ENCODE measurements around the gene DCBLD2.
"Not testable (repeated sequence)": the region's sequence is repeated elsewhere in the genome, so short reads cannot be mapped to it uniquely, and the experiment has no call there.

The DCBLD2 gene

DNA sequence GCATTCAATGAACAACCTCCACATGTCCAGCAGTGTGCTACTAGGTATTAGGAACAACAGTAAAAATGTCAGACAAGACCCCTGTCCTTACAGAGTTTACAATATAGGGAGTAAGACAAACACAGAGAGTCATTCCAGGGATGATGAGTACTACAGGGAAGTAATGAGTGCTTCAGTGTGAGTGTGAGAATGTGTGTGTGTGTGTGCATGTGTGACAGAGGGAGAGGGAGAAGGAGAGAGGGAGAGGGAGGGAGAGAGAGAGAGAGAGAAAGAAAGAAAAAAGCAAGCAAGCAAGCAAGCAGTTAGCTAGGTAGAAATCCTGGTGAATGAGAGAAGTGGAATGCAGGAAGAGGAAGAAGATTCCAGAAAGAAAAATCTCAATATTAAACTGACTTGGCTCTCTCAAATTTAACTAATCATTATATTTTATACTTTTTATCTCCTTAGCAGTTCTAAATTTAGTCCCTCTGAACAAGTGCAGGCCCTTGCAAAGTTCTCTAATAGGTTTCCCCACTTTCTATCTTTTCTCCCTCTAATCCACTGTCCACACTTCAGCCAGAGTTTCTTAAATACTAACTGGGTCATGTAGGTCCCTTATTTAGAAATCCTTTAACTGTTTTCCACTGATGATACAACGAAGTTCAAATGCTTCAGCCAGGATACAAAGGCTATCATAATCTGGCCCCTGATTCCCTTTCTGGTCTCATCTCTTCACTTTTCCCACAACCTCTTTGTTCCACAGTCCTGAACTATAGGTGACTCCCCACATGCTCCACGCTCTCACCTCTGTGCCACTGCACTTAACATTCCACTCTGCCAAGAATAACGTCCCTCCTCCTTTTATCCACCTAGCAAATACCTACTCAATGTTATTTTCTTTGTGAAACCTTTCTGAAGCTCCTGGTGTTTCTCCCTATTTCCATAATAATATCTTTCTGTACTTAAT, 10.3 kb downstream of the DCBLD2 start:
- no peak for DNase-seq

DNA sequence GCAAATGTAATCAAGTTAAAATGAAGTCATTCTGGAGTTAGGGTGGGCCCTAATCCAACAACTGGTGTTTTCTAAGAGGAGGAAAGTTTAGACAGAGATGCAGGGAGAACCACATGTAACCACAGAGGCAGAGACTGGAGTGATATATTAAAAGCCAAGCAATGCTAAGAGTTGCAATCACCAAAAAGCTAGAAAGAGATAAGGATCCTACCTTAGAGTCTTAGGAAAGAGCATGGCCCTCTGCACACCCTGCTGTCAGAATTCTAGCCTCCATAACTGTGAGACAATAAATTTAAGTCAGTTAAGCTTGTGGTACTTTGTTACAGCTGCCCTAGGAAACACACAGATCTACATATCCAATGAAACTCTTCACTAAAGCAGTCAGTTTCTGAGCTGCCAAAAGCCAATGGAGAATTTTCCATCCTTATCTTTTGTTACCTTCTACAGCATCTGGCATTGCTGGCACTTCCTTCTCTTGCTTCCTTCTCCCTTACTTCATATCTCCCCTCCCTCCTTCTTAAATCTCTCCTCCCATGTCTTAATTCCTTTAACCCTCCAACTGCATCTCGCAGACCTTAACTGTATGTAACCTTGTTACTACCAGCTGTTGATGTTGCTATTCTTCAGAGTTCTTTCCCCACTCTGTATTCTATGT, 11.2 kb downstream of the DCBLD2 start:
- no peak for DNase-seq

DNA sequence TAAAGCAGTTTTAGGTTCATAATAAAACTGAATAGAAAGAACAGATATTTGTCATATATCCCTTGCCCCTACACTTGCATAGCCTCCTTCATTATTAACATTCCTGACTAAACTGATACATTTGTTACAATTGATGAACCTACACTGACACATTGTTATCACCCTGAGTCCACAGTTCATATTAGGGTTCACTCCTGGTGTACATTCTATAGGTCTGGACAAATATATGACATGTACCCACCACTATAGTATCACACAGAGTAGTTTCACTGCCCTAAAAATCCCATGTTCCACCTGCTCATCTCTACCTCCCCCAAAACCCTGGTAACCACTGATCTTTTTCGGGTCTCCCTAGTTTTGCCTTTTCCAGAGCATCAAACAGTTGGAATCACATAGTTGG, 13.8 kb downstream of the DCBLD2 start:
- no peak for DNase-seq

DNA sequence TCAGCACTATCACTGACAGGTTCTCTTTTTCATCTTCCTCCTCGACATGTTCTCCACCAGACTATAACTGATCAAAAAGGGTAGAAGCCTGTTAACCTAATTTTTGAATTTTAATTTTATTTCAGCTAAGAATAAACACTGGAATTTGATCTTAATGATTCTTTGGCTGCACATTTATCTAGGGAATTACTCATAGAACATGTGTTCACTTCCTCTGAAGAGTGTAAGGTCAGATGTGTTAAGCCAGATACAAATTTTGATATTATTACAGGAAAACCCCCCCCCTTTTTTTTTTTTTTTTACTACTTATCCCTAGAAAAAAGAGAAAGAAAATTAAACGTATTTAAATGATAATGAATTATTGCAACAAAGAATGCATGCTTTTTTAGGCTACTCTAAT, 15.0 kb downstream of the DCBLD2 start:
- no peak for DNase-seq

DNA sequence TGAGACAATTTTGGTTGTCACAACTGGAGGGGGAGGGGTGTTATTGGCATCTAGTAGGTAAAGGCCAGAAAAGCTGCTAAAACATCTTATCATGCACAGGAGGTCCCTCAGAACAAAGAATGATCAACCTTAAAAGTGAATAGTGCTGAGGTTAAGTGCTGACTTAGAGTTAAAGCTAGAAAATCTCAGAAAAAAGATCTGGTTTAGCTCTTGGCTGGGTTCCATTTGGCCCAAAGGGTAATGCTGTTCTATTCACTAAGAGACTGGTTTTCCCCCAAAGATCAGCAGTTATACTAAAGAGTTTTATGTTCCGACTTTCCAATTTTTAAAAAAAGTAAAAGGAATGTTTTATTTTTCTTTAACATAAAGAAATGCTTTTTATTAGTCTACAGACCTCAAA, 15.6 kb downstream of the DCBLD2 start:
- no peak for DNase-seq

DNA sequence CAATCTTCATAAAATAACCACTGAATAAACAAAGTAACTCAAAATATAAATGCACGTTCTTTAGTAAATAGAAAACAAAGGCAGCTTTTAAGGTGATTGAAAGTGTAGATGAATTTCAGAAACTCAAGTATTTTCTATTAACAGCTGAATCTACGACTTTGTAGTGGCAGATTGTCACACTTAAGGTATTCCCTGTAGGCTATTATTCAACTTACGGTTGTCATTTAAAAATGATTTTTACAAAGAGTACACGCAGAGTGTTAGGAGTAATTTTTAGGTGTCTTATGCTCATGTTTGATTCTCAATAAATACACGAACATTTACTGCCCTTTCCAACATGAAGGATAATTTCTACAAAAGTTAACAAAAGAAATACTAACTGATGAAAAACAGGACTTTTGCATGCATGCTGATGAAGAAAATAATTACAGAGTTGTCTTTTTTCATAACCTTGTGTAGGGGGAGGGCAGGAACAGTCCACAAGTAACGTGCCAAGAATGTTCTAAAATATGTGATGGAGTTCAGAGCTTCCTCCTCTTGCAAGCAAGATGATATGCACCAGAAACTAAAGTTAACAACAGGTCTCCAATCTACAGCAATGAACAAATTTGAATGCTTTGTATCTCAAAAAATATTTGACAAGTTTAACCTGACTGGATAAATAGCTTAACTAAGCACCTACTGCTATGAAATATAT, 16.7 kb downstream of the DCBLD2 start:
- DNase-seq, result no peak

DNA sequence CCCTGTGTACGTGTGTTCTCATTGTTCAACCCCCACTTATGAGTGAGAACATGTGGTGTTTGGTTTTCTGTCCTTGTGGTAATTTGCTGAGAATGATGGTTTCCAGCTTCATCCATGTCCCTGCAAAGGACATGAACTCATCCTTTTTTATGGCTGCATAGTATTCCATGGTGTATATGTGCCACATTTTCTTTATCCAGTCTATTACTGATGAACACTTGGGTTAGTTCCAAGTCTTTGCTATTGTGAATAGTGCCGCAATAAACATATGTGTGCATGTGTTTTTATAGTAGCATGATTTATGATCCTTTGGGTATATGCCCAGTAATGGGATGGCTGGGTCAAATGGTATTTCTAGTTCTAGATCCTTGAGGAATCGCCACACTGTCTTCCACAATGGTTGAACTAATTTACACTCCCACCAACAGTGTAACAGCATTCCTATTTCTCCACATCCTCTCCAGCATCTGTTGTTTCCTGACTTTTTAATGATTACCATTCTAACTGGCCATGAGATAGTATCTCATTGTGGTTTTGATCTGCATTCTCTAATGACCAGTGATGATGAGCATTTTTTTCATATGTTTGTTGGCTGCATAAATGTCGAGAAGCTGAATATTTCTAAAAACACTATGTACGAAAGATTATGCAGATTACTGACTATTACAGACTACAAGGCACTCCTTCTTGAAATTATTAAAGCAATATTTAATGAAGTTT, 18.7 kb downstream of the DCBLD2 start:
- not testable (repeated sequence) for DNase-seq

DNA sequence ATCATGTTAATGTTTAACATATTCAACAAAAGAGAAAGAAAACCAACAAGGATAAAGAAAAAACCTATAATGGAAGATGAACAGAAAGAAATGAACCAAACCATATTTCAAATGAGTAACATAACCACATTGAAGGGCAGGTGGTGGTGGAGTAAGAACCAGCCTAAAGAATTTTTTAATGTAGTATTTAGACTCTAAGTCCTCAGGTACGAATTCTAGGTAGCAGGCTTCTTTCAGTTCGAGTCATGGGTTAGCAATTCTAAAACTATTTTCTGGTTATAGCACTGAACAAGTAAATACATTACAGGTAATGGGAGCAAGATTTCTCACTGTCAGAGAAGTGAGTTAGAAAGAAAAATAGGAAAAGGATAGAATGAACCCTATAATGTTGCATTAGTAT, 24.4 kb downstream of the DCBLD2 start:
- no peak for DNase-seq

DNA sequence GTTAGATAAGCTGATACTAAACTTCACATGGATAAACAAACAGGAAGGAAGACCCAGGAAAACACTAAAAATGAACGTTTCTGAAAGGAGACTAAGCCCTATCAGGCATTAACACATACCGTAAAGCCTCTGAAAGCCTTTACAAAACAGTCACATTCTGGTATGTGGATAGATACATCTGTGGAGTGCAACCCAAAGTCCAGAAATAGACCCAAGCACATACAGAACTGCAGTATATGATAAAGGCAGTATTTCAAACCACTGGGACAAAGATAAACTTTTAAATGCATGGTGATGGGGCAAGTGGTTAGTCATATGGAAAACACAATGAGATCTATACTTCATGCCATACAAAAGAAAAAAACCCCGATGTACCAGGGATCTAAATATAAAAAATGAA, 26.0 kb downstream of the DCBLD2 start:
- DNase-seq, result no peak

DNA sequence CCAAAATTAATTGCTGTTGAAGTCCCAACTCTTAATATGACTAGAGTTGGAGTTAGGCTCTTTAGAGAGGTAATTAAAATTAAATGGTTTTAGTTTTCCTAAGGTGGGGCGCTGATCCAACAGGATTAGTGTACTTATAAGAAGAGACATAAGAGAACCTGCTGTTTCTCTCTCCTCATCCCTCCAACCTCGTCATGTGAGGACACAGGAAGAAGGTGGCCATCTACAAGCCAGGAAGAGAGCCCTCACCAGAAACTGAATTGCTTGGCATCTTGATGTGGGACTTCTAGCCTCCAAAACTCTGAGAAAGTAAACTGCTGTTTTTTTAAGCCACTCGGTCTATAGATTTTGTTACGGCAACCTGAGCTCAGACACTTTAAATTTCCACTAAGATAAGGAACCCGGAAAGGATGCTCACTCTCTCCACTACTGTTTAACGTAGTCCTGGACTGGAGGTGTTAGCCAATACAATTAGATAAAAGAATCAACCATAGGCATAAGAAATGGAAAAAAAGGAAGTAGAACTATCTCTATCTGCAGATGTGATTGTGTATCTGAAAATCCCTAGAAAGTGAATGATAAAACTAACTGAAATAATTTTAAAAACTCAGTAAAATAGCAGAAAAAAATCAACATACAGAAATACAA, 26.8 kb downstream of the DCBLD2 start:
- no peak for DNase-seq

DNA sequence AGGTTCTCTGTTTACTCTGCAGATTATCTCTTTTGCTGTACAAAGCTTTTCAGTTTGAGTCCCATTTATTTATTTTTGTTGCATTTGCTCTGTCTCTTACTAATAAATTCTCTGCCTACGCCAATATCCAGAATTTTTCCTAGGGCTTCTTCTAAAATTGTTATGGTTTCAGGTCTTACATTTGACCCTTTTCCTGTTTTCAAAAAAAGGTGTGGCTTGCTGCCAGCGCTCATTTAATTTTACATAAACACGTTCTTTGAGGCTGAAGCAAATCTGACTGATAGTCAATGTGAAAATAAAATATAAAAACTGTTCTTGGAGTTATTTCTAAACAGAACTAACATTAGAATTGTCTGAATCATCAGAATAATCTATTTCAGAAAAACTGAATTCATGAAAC, 32.1 kb downstream of the DCBLD2 start:
- no peak for DNase-seq

DNA sequence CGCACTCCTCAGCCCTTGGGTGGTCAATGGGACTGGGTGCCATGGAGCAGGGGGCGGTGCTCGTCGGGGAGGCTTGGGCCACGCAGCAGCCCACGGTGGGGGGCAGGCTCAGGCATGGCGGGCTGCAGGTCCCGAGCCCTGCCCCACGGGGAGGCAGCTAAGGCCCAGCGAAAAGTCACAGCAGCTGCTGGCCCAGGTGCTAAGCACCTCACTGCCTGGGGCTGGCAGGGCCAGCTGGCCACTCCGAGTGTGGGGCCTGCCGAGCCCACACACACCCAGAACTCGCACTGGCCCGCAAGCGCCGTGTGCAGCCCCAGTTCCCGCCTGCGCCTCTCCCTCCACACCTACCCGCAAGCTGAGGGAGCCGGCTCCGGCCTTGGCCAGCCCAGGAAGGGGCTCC, 43.5 kb downstream of the DCBLD2 start:
- DNase-seq, result not testable (repeated sequence)

DNA sequence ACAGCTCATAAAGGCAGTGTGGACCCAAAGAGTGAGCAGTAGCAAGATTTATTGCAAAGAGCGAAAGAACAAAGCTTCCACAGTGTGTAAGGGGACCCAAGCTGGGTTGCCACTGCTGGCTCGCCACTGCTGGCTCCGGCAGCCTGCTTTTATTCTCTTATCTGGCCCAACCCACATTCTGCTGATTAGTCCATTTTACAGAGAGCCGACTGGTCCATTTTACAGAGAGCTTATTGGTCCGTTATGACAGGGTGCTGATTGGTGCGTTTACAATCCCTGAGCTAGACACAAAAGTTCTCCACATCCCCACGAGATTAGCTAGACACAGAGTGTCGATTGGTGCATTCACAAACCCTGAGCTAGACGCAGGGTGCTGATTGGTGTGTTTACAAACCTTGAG, 44.2 kb downstream of the DCBLD2 start:
- DNase-seq, result not testable (repeated sequence)

DNA sequence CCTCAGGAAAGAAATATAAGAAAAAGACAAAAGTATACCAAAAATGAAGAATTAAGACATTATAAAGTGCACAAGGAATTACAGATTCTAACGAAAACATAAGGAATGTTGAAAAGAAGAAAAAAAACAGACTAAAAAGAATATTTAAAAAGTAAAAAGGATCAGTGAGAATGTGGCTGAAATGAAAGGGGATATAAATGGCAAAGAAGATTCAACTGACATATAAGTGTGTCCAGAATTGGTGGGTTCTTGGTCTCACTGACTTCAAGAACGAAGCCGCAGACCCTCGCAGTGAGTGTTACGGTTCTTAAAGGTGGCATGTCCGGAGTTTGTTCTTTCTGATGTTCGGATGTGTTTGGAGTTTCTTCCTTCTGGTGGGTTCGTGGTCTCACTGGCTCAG, 44.8 kb downstream of the DCBLD2 start:
- DNase-seq, result no peak

DNA sequence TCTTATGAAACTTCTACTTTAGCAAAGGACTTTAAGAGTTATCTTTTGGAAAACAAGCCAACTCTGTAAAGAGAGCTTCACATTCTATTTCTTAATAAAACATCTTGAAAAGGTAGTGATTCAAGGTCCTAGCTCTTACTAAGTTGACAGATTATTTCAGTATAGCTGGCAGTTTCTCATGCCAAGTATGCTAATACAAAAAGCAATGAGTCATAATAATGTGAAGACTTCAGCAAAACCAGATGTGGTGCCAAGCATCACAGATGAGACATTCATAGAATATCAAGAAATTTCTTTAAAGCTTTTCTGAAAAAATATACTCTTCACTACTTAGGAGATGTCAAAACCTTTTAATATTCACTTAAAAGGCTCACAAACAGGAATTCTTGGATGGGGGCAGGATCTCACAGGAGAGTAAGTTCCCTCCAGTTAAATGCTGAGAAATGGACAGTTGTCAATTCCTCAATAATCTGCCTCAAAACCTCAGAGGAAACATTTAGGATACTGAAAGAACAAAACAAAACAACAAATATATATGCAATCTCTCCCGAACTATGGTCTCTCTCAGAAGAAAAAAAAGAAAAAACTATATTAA, 45.6 kb downstream of the DCBLD2 start:
- DNase-seq, result no peak

DNA sequence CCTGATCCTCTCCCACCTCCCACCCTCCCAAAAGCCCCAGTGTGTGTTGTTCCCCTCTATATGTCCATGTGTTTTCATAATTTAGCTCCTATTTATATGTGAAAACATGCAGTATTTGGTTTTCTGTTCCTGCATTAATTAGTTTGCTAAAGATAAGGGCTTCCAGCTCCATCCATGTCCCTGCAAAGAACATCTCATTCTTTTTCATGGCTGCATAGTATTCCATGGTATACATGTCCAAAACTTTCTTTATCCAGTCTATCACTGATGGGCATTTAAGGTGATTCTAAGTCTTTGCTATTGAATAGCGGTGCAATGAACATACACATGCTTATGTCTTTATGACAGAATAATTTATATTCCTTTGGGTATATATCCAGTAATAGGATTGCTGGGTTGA, 53.4 kb downstream of the DCBLD2 start:
- no peak for DNase-seq

DNA sequence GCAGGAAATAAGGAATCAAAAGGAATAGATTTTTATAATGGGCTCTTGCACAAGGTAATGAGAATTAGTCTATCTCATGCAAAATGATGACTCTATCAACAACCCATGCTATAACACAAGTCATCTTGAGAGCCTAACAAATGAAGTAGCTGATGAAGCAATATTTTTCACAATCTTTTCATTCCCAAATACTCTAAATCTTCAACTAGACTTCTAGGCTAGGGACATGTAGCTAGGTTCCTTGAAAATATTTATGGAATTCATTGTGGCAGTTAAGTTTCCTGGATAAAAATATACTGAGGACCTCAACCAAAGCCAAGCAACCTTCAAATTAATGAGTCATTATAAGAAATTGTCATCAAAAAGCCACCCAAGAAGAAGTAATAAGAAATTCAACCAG, 55.4 kb downstream of the DCBLD2 start:
- DNase-seq, result no peak

DNA sequence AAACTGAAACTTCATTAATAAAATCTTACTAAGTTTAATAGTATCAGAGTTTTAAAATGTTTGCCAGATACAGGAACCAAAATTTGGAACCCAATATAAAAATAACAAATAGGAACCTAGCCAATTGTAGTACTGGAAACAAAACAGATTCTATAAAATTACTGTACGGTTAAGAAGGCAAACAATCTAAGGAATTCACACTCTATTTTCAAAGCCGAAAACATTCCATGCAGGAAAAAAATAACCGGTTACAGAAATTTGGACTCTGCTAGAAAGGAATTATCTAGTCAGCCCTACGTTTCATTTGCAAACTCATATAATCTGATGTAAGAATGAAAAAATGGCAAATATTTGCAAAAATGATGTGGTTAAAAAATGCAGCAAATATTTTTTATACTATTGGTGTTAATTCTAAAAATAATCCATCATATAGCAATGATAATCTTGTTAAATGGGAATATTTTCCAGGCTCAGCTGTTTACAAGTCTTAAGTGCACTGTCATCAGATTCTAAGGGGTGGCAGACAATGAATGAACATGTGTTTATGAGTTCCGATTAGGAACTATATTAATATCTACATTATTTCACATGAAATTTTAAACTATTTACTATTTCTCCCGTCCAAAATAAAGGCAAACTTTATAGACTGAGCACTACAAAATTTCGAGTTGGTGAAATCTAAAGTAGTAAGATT, 58.1 kb downstream of the DCBLD2 start:
- no peak for DNase-seq

DNA sequence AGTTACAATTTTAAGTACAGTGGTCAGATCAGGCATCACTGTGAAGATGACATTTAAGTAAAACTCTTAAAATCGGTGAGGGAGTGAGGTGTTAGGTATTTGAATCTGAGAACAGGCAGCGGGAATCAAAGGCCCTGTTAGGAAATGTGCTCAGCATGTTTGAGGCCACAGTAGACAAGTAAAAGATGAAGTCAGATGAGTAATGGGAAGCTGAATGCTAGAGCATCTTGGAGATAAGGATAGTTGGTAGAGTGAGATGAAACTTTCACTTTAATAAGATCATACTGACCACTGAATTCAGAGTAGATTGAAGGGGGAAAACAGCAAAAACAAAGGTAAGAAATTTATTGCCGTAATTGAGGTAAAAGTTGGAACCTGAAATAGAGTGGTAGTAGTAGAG, 61.6 kb downstream of the DCBLD2 start:
- DNase-seq, result no peak

DNA sequence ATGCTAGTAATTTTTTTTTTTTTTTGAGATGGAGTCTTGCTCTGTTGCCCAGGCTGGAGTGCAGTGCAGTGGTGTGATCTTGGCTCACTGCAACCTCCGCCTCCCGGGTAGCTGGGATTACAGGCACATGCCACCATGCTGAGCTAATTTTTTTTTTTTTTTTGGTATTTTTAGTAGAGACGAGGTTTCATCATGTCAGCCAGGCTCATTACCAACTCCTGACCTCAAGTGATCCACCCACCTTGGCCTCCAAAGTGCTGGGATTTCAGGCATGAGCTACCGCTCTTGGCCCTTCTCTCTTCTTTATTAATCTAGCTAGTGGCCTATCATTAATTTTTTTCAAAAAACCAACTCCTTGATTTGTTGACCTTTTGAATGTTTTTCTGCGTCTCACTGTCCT, 70.4 kb downstream of the DCBLD2 start:
- not testable (repeated sequence) for DNase-seq

DNA sequence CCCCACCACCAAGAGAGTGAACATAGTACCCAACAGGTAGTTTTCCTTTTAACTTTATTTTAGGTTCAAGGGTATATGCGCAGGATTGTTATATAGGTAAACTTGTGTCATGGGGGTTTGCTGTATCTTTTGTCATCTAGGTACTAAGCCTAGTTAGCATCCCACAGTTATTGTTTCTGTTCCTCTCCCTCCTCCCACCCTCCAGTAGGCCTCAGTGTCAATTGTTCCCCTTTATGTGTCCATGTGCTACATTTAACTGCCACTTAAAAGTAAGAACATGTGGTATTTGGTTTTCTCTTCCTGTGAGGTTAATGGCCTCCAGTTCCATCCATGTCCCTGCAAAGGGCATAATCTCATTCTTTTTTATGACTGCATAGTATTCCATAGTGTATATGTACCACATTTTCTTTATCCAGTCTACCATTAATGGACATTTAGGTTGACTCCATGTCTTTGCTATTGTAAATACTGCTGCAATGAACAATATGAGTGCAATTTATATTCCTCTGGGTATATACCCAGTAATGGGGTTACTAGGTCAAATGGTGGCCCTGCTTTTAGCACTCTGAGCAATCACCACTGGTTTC, 72.2 kb downstream of the DCBLD2 start:
- DNase-seq, result no peak

Data from activated CD4-positive, alpha-beta T cell treated with anti-CD3 and anti-CD28 coated beads, Interleukin-2, amount 50 U/mL, for 48 hours (primary cell).